ENCODE data around the gene PLCB3. TPM values are rescaled to one million over a fixed set of nuclear protein-coding genes. Genes with fewer than 3 reads are reported as not detected.
"Not testable (repeated sequence)": the region's sequence is repeated elsewhere in the genome, so short reads cannot be mapped to it uniquely, and the experiment has no call there.

Gene PLCB3
- total RNA-seq, 3 donors from 2014 or later: 6.2 to 8.2 (median 6.4) TPM

DNA sequence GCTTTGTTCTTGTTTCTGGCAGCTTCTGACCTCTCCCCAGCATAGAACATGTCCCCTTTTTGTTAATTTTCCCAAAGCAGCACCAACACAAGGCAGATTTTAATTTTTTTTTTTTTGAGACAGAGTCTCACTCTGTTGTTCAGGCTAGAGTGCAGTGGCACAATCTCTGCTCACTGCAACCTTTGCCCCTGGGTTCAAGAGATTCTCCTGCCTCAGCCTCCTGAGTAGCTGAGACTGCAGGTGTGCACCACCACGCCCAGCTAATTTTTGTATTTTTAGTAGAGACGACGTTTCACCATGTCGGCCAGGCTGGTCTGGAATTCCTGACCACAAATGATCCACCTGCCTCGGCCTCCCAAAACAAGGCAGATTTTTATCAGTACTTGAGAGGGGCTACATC is 56.5 kb downstream of the PLCB3 start:
- Mint-ChIP-seq H3K4me3 (peak overlapping the region; percentile 61), H3K4me1 (ENCODE audit: low read depth) (peaks cover 30% of the 10 kb centered on the region)
- not testable (repeated sequence) for ATAC-seq; H3K36me3 Mint-ChIP-seq (ENCODE audit: insufficient read depth); H3K27me3 Mint-ChIP-seq (ENCODE audit: low read depth); DNase-seq; H3K9me3 Mint-ChIP-seq

- Mint-ChIP-seq H3K9me3 (no peaks in the 10 kb centered on the region), H3K4me3 (no peak overlapping the region), H3K36me3 (ENCODE audit: insufficient read depth) (peaks cover 8% of the 10 kb centered on the region), H3K4me1 (ENCODE audit: low read depth) (peaks cover 20% of the 10 kb centered on the region), H3K27me3 (ENCODE audit: low read depth) (no peaks in the 10 kb centered on the region)
- DNase-seq (no peak), ATAC-seq (no peak)
Observed at GRCh38 chr11:64312947-64313346, 61.6 kb downstream of the PLCB3 start.

DNA sequence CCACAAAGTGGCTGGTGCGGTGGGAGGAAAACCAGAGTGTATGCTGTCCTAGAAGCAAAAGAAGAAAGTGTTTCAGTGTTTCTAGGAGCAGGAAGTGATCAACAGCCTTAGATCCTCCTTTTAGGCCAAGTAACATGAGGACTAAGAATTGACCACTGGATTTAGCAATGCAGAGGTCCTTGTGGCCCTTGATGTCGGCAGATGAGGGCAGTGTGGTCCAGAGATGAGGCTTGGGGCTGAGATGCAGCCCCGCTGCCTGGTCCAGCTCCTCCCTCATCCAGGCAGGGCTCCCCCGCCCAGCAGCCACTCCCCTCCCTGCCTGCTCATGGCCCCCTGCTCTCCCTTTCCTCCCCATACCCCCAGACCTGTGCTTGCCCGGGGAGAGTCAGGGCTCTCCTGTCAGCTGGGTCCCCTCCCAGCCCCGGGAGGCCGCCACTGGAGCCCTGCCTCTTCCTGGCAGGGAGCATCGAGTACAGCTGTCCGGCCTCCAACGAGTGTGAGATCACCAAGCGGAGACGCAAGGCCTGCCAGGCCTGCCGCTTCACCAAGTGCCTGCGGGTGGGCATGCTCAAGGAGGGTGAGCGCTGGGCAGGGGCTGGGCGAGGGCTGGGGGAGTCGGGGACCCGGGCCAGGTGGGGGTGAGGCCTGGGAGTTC is 62.3 kb downstream of the PLCB3 start:
- DNase-seq (no peak), ATAC-seq (no peak)
- Mint-ChIP-seq H3K27me3 (ENCODE audit: low read depth) (no peaks in the 10 kb centered on the region), H3K4me3 (no peak overlapping the region), H3K36me3 (ENCODE audit: insufficient read depth) (peaks cover 8% of the 10 kb centered on the region), H3K9me3 (no peaks in the 10 kb centered on the region), H3K4me1 (ENCODE audit: low read depth) (peaks cover 22% of the 10 kb centered on the region)

DNA sequence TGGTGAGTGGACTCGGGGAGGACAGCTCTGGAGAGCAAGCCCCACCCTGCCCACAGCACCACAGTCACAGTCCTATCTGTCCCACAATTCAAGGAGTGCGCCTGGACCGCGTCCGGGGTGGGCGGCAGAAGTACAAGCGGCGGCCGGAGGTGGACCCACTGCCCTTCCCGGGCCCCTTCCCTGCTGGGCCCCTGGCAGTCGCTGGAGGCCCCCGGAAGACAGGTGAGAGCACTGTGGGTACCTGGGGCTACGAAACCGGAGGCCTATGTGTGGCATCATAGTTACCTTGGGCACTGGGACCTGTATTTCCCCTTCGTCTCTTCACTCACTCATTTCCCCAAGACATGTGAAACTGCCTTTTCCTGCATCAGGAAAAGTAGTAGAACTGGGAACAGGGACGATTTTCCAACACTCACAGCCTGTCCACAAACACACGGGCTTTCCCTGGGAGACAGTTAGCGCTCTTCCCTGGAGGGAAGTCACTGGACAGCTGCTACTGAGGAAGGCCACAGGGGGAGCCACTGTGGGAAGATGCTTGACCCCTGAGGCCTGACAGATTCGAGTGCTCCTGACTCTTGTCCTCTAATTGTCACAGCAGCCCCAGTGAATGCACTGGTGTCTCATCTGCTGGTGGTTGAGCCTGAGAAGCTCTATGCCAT is 62.9 kb downstream of the PLCB3 start:
- DNase-seq: no peak
- peaks cover 27% of the 10 kb centered on the region for H3K4me1 Mint-ChIP-seq (ENCODE audit: low read depth)
- ATAC-seq: no peak
- no peaks in the 10 kb centered on the region for H3K9me3 Mint-ChIP-seq
- H3K4me3 Mint-ChIP-seq: no peak overlapping the region
- H3K27me3 Mint-ChIP-seq (ENCODE audit: low read depth): no peaks in the 10 kb centered on the region
- H3K36me3 Mint-ChIP-seq (ENCODE audit: insufficient read depth): peaks cover 8% of the 10 kb centered on the region

DNA sequence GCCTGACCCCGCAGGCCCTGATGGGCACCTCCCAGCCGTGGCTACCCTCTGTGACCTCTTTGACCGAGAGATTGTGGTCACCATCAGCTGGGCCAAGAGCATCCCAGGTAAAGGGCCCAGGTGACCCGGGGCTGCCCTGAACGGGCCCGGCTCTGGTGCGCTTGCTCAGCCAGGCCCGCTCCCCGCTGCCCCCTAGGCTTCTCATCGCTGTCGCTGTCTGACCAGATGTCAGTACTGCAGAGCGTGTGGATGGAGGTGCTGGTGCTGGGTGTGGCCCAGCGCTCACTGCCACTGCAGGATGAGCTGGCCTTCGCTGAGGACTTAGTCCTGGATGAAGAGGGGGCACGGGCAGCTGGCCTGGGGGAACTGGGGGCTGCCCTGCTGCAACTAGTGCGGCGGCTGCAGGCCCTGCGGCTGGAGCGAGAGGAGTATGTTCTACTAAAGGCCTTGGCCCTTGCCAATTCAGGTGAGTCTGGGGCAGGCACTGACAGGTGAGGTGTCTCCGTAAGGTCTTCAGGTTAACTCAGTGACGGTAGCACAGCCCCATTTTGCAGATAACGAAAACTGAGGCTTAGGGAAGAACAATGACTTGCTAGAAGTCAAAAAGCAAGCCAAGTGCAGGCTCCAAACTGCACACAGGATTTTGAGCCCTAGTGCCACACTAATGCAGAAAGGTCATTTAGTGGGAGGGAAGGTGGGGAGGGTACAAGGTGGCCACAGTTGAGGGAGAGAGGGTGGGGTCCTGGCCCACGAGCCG is 63.7 kb downstream of the PLCB3 start:
- Mint-ChIP-seq H3K4me1 (ENCODE audit: low read depth) (peaks cover 30% of the 10 kb centered on the region), H3K4me3 (peak overlapping the region; percentile 37)
- no peak for ATAC-seq

DNA sequence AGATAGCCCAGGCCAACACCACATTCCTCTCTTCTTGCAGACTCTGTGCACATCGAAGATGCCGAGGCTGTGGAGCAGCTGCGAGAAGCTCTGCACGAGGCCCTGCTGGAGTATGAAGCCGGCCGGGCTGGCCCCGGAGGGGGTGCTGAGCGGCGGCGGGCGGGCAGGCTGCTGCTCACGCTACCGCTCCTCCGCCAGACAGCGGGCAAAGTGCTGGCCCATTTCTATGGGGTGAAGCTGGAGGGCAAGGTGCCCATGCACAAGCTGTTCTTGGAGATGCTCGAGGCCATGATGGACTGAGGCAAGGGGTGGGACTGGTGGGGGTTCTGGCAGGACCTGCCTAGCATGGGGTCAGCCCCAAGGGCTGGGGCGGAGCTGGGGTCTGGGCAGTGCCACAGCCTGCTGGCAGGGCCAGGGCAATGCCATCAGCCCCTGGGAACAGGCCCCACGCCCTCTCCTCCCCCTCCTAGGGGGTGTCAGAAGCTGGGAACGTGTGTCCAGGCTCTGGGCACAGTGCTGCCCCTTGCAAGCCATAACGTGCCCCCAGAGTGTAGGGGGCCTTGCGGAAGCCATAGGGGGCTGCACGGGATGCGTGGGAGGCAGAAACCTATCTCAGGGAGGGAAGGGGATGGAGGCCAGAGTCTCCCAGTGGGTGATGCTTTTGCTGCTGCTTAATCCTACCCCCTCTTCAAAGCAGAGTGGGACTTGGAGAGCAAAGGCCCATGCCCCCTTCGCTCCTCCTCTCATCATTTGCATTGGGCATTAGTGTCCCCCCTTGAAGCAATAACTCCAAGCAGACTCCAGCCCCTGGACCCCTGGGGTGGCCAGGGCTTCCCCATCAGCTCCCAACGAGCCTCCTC is 64.6 kb downstream of the PLCB3 start:
- not testable (repeated sequence) for H3K9me3 Mint-ChIP-seq; DNase-seq; H3K27me3 Mint-ChIP-seq (ENCODE audit: low read depth); ATAC-seq
- Mint-ChIP-seq H3K4me3 (peak overlapping the region; percentile 94), H3K36me3 (ENCODE audit: insufficient read depth) (peaks cover 11% of the 10 kb centered on the region), H3K4me1 (ENCODE audit: low read depth) (peaks cover 27% of the 10 kb centered on the region)

More for the DNA sequence above, 63.7 kb downstream of the PLCB3 start:
- Mint-ChIP-seq H3K9me3 (no peaks in the 10 kb centered on the region), H3K36me3 (ENCODE audit: insufficient read depth) (peaks cover 8% of the 10 kb centered on the region), H3K27me3 (ENCODE audit: low read depth) (no peaks in the 10 kb centered on the region)
- no peak for DNase-seq

DNA sequence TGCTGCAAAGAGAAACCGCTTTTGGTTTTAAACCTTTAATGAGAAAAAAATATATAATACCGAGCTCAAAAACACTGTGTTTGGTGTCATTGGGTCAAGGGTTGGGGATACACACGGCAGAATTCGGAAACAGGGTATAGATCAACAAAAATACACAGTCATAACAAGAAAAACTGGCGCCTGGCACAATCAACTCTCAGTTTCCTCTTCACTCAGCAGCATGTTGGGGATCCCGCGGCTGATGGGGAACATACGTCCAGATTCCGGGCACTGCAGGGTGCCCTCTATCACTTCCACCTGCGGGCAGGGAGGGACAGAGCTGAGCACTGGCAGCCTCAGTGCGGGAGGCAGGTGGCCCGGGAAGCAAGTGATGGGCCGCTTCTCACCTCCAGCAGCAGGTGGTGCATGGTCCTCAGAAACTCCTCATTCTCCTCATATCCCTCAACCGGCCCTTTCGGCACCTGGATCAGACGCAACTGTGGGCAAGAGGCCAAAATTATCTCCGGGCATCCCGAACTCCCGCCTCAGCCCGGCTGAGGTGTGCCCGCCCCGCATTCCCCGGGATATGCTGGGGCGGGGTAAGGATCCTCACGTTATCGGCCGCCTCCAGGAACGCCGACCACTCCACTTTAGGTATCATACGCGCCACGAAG is 65.5 kb downstream of the PLCB3 start:
- Mint-ChIP-seq H3K4me1 (ENCODE audit: low read depth) (peaks cover 25% of the 10 kb centered on the region), H3K27me3 (ENCODE audit: low read depth) (no peaks in the 10 kb centered on the region), H3K9me3 (no peaks in the 10 kb centered on the region), H3K4me3 (peak overlapping the region; percentile 94), H3K36me3 (ENCODE audit: insufficient read depth) (peaks cover 16% of the 10 kb centered on the region)
- ATAC-seq (peak; percentile 3), DNase-seq (no peak)

DNA sequence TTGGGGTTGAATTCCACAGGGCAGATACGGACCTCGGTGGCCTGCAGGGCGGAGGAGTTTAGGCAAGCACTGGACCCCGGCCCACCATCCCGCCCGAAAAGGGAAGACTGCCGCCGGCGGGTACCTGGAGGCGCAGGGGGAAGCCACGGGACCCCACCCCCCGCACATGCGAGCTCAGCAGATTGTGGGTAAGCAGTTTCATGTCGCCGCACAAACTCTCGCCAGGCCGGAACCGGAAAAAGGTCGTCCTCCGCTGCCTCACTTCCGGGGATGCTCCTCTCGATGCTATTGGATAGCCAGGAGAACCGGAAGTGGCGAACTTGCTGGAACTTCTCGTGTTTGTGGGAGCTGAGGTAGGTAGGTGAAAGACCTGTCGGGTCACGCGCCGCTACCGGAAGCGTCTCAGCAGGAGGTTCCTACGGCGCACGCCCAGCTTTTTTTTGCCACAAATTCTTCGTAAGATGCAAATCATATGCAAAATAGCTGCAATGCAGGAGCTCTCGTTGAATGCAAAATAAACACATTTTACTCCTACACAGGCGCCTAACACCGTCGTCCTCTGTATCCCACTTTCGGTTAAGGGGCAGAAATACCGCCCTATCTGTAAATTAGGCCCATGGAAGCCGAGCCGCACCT is 66.1 kb downstream of the PLCB3 start, which contains the start of gene TRMT112:
Gene TRMT112, minus strand, starts transcription at position 235 of the 636 bp plus-strand sequence. Its CDS starts 33 bp downstream, at position 202.
- H3K27me3 Mint-ChIP-seq (ENCODE audit: low read depth): no peaks in the 10 kb centered on the region
- peaks cover 17% of the 10 kb centered on the region for H3K36me3 Mint-ChIP-seq (ENCODE audit: insufficient read depth)
- peak within 1 kb of the TSS; percentile 94 for H3K4me3 Mint-ChIP-seq
- ATAC-seq (peak; percentile 83), DNase-seq (peak; percentile 89)
- H3K4me1 Mint-ChIP-seq (ENCODE audit: low read depth): peaks cover 24% of the 10 kb centered on the region
- no peaks in the 10 kb centered on the region for H3K9me3 Mint-ChIP-seq

DNA sequence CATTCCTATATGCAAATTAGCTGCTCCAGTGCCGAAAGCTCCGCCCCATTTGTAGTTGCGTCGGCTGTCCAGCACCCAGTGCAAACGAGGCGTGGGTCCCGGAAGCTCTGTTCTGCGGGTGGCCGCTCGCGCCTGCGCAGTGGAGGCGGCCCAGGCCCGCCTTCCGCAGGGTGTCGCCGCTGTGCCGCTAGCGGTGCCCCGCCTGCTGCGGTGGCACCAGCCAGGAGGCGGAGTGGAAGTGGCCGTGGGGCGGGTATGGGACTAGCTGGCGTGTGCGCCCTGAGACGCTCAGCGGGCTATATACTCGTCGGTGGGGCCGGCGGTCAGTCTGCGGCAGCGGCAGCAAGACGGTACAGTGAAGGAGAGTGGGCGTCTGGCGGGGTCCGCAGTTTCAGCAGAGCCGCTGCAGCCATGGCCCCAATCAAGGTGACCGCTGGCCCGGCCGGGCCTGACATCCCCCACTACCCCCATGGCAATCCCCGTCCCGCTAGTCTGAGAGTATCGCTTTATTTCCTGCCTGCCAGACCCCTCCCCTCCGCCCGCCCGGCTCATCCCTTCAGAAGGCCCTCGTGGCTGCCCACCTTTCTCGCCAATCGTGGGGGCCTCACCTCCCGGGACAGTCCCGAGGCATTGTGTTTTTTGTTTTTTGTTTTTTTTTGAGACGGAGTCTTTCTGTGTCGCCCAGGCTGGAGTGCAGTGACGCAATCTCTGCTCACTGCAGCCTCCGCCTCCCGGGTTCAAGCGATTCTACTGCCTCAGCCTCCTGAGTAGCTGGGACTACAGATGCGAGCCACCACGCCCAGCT is 66.8 kb downstream of the PLCB3 start, which contains the start of gene PRDX5:
Gene PRDX5, plus strand, starts transcription at position 161 of the 805 bp plus-strand sequence. Its CDS starts 95 bp downstream, at position 256.
- DNase-seq (peak; percentile 91), ATAC-seq (peak; percentile 82 to 84)
- Mint-ChIP-seq H3K9me3 (no peaks in the 10 kb centered on the region), H3K4me1 (ENCODE audit: low read depth) (peaks cover 19% of the 10 kb centered on the region), H3K27me3 (ENCODE audit: low read depth) (no peaks in the 10 kb centered on the region), H3K4me3 (peak within 1 kb of the TSS; percentile 94), H3K36me3 (ENCODE audit: insufficient read depth) (peaks cover 17% of the 10 kb centered on the region)

Other genes starting within 250 kb of the PLCB3 start
- not detected for gene FLRT1, start 215.6 kb upstream of the PLCB3 start, total RNA-seq
- gene MACROD1, start 85.4 kb upstream of the PLCB3 start, total RNA-seq: 10 to 100 TPM; 16.5 to 17.8 (median 17.1) TPM
- gene STIP1, start 65.4 kb upstream of the PLCB3 start, total RNA-seq: 100 to 1,000 TPM; 439 to 477 (median 457) TPM
- 100 to 1,000 TPM; 368 to 444 (median 399) TPM for gene FERMT3, start 44.8 kb upstream of the PLCB3 start, total RNA-seq
- gene TRPT1, start 25.3 kb upstream of the PLCB3 start, total RNA-seq: 10 to 100 TPM; 24.3 to 31.0 (median 28.6) TPM
- gene NUDT22, start 25.3 kb upstream of the PLCB3 start, total RNA-seq: 10 to 100 TPM; 82.4 to 88.3 (median 86.1) TPM
- gene DNAJC4, start 21.0 kb upstream of the PLCB3 start, total RNA-seq: 10 to 100 TPM; 15.0 to 16.6 (median 16.1) TPM
- gene VEGFB, start 16.9 kb upstream of the PLCB3 start, total RNA-seq: 10 to 100 TPM; 41.5 to 75.6 (median 53.2) TPM
- 10 to 100 TPM; 43.3 to 48.9 (median 44.4) TPM for gene FKBP2, start 10.4 kb upstream of the PLCB3 start, total RNA-seq
- 100 to 1,000 TPM; 417 to 505 (median 438) TPM for gene PPP1R14B, start 4.6 kb upstream of the PLCB3 start, total RNA-seq
- gene BAD, start 33.1 kb downstream of the PLCB3 start, total RNA-seq: 10 to 100 TPM; 27.6 to 38.8 (median 36.6) TPM
- 10 to 100 TPM; 43.1 to 46.2 (median 43.9) TPM for gene GPR137, start 34.3 kb downstream of the PLCB3 start, total RNA-seq
- not detected for gene KCNK4, start 39.8 kb downstream of the PLCB3 start, total RNA-seq
- not detected for gene CATSPERZ, start 48.8 kb downstream of the PLCB3 start, total RNA-seq
- 10 to 100 TPM; 81.5 to 93.4 (median 89.3) TPM for gene ESRRA, start 54.0 kb downstream of the PLCB3 start, total RNA-seq
- gene TRMT112, start 66.0 kb downstream of the PLCB3 start, total RNA-seq: 100 to 1,000 TPM; 432 to 461 (median 438) TPM
- 10 to 100 TPM; 78.3 to 96.8 (median 81.0) TPM for gene PRDX5, start 66.6 kb downstream of the PLCB3 start, total RNA-seq
- gene CCDC88B, start 88.7 kb downstream of the PLCB3 start, total RNA-seq: 10 to 100 TPM; 87.4 to 97.9 (median 96.2) TPM
- gene RPS6KA4, start 107.6 kb downstream of the PLCB3 start, total RNA-seq: 10 to 100 TPM; 43.3 to 49.9 (median 48.1) TPM